IMR-90 (cell line): Measurements from ENCODE around the gene MYO1A. TPM values are rescaled to one million over a fixed set of nuclear protein-coding genes. Genes with fewer than 3 reads are reported as not detected.
A peak's percentile ranks its signal among the peaks of the same experiment; 100 is the strongest.

Source experiments
- ATAC-seq: fragments of 200-7000 bp; cut with Tn5 transposase; 2 replicates; pipeline ENCODE4 v1.9.1; 2020; ENCODE audit warnings: low read depth, mild to moderate bottlenecking, moderate library complexity
- BruUV-seq: library from RNA; stranded (reverse); fragments of 400-500 nt; replicated peaks from 2 replicates; lab custom pipeline; 2021; lab: Mats Ljungman, UMichigan
- CTCF ChIA-PET: fragments of 300-600 bp; formaldehyde crosslinking; extraction: SDS; loops from one replicate; lab custom pipeline; 2021; ENCODE audit warnings: antibody characterized with exemption; lab: Yijun Ruan, JAX
- POLR2A ChIA-PET: fragments of 300-600 bp; sonication (Branson Sonifier 250); formaldehyde crosslinking; loops from one replicate; lab custom pipeline; 2022; ENCODE audit warnings: antibody characterized with exemption; ENCODE audit not compliant: unreplicated experiment; lab: Charles Lee
- DNase-seq: peaks from one replicate; pipeline ENCODE4 v3.0.0; 2013
- H2AFZ ChIP-seq: replicated peaks from 2 replicates; pipeline ENCODE3; 2013; ENCODE audit warnings: low read length, mild to moderate bottlenecking; ENCODE audit not compliant: poor library complexity
- H2AK5ac ChIP-seq: 2 replicates; pipeline ENCODE4 v1.6.1; 2013; ENCODE audit warnings: low read depth, low read length, inconsistent platforms
- H2AK9ac ChIP-seq: replicated peaks from 2 replicates; pipeline ENCODE3; 2013; ENCODE audit warnings: mild to moderate bottlenecking, low read depth, low read length, moderate library complexity; ENCODE audit not compliant: poor library complexity
- H2BK120ac ChIP-seq: 2 replicates; pipeline ENCODE4 v1.6.1; 2013; ENCODE audit warnings: low read depth, low read length, inconsistent platforms
- H2BK15ac ChIP-seq: 3 replicates; pipeline ENCODE4 v1.6.1; 2013; ENCODE audit warnings: low read depth, low read length, inconsistent platforms
- H2BK20ac ChIP-seq: 2 replicates; pipeline ENCODE4 v1.6.1; 2013; ENCODE audit warnings: low read depth, mild to moderate bottlenecking, inconsistent platforms, low read length, moderate library complexity
- H2BK5ac ChIP-seq: 2 replicates; pipeline ENCODE4 v1.6.1; 2013; ENCODE audit warnings: mild to moderate bottlenecking, low read depth, low read length, inconsistent platforms; ENCODE audit not compliant: poor library complexity, severe bottlenecking
- H3K14ac ChIP-seq: replicated peaks from 2 replicates; pipeline ENCODE4 v1.6.1; 2013; ENCODE audit warnings: low read depth, low read length, inconsistent platforms
- H3K18ac ChIP-seq: 2 replicates; pipeline ENCODE4 v1.6.1; 2013; ENCODE audit warnings: low read depth, low read length, control low read depth
- H3K23ac ChIP-seq: 2 replicates; pipeline ENCODE4 v1.6.1; 2013; ENCODE audit warnings: low read depth, low read length, inconsistent platforms
- H3K27ac ChIP-seq: 2 replicates; pipeline ENCODE4 v1.5.1; 2013; ENCODE audit warnings: mild to moderate bottlenecking, control low read depth, low read length; ENCODE audit not compliant: insufficient read depth
- H3K27me3 ChIP-seq: 2 replicates; pipeline ENCODE4 v1.6.1; 2013; ENCODE audit warnings: low read length; ENCODE audit not compliant: control insufficient read depth, insufficient read depth
- H3K36me3 ChIP-seq: 2 replicates; pipeline ENCODE4 v1.6.1; 2013; ENCODE audit warnings: low read length, mixed read lengths; ENCODE audit not compliant: control insufficient read depth, insufficient read depth
- H3K4ac ChIP-seq: 2 replicates; pipeline ENCODE4 v1.6.1; 2013; ENCODE audit warnings: low read depth, low read length, inconsistent platforms
- H3K4me1 ChIP-seq: 2 replicates; pipeline ENCODE4 v1.6.1; 2013; ENCODE audit warnings: low read length, mixed read lengths; ENCODE audit not compliant: control insufficient read depth, insufficient read depth
- H3K4me2 ChIP-seq: 2 replicates; pipeline ENCODE4 v1.6.1; 2013; ENCODE audit warnings: low read depth, mild to moderate bottlenecking, control low read depth, low read length, moderate library complexity
- H3K4me3 ChIP-seq: 2 replicates; pipeline ENCODE4 v1.5.1; 2013; ENCODE audit warnings: low read depth, mild to moderate bottlenecking, control low read depth, low read length, moderate library complexity; ENCODE audit not compliant: insufficient read depth
- H3K56ac ChIP-seq: 2 replicates; pipeline ENCODE4 v1.6.1; 2013; ENCODE audit warnings: low read length, inconsistent platforms; ENCODE audit not compliant: insufficient read depth; ENCODE audit errors: extremely low read depth
- H3K79me1 ChIP-seq, 2 experiments: 2 replicates each; pipeline ENCODE4 v1.6.1; 2013; ENCODE audit warnings: low read length in 2 of 2, inconsistent platforms in 1 of 2, low read depth in 1 of 2
- H3K9ac ChIP-seq: 2 replicates; pipeline ENCODE4 v1.6.1; 2013; ENCODE audit warnings: low read depth, low read length, control low read depth
- H3K9me1 ChIP-seq: 2 replicates; pipeline ENCODE4 v1.6.1; 2013; ENCODE audit warnings: low read length, inconsistent platforms; ENCODE audit not compliant: insufficient read depth
- H3K9me3 ChIP-seq: 2 replicates; pipeline ENCODE4 v1.6.1; 2013; ENCODE audit warnings: low read length; ENCODE audit not compliant: control insufficient read depth, insufficient read depth
- H4K20me1 ChIP-seq: 2 replicates; pipeline ENCODE4 v1.6.1; 2013; ENCODE audit warnings: low read length, inconsistent platforms; ENCODE audit not compliant: insufficient read depth
- H4K5ac ChIP-seq: 2 replicates; pipeline ENCODE4 v1.6.1; 2013; ENCODE audit warnings: mild to moderate bottlenecking, low read depth, low read length, control low read depth
- H4K8ac ChIP-seq, 2 experiments: 2 replicates each; pipeline ENCODE4 v1.6.1; 2013; ENCODE audit warnings: low read depth in 2 of 2, low read length in 2 of 2, control low read depth in 1 of 2, inconsistent platforms in 1 of 2
- H4K91ac ChIP-seq: 2 replicates; pipeline ENCODE4 v1.6.1; 2013; ENCODE audit warnings: low read depth, low read length, inconsistent platforms; ENCODE audit not compliant: insufficient read depth
- CEBPB ChIP-seq: IDR thresholded peaks from 2 replicates; pipeline ENCODE4 v1.6.1; 2012; ENCODE audit warnings: low read depth, low read length, improper control_type of control experiment
- CHD1 ChIP-seq: IDR thresholded peaks from 2 replicates; pipeline ENCODE4 v1.6.1; 2012; ENCODE audit warnings: low read depth, low read length, improper control_type of control experiment
- CTCF ChIP-seq: conservative IDR thresholded peaks from 2 replicates; pipeline ENCODE4 v1.5.1; 2012; ENCODE audit warnings: mild to moderate bottlenecking, low read depth, low read length, improper control_type of control experiment
- ELK1 ChIP-seq: fragments of 150-350 bp; IDR thresholded peaks from 2 replicates; pipeline ENCODE4 v1.6.1; 2016; ENCODE audit warnings: low read depth, mild to moderate bottlenecking, low read length, moderate library complexity, borderline replicate concordance
- FOS ChIP-seq: fragments of 150-350 bp; IDR thresholded peaks from 2 replicates; pipeline ENCODE4 v1.6.1; 2016; ENCODE audit warnings: low read depth, low read length
- MAFK ChIP-seq: IDR thresholded peaks from 2 replicates; pipeline ENCODE4 v1.6.1; 2012; ENCODE audit warnings: low read depth, low read length, improper control_type of control experiment
- MAZ ChIP-seq: IDR thresholded peaks from 2 replicates; pipeline ENCODE4 v1.6.1; 2012; ENCODE audit warnings: low read depth, mild to moderate bottlenecking, low read length, improper control_type of control experiment, moderate library complexity, borderline replicate concordance
- MXI1 ChIP-seq: IDR thresholded peaks from 2 replicates; pipeline ENCODE4 v1.6.1; 2012; ENCODE audit warnings: low read depth, mild to moderate bottlenecking, low read length, moderate library complexity, borderline replicate concordance
- NFE2L2 ChIP-seq: fragments of 150-350 bp; IDR thresholded peaks from 2 replicates; pipeline ENCODE4 v1.6.1; 2016; ENCODE audit warnings: low read depth, mild to moderate bottlenecking, low read length
- POLR2A ChIP-seq: IDR thresholded peaks from 2 replicates; pipeline ENCODE4 v1.6.1; 2012; ENCODE audit warnings: mild to moderate bottlenecking, low read depth, low read length
- RAD21 ChIP-seq: IDR thresholded peaks from 2 replicates; pipeline ENCODE4 v1.6.1; 2012; ENCODE audit warnings: low read length, improper control_type of control experiment
- RCOR1 ChIP-seq: IDR thresholded peaks from 2 replicates; pipeline ENCODE4 v1.6.1; 2012; ENCODE audit warnings: mild to moderate bottlenecking, low read length, improper control_type of control experiment; ENCODE audit not compliant: insufficient replicate concordance
- RFX5 ChIP-seq: IDR thresholded peaks from 2 replicates; pipeline ENCODE4 v1.8.0; 2012; ENCODE audit warnings: low read depth, mild to moderate bottlenecking, low read length, moderate library complexity
- whole genome bisulfite sequencing, 2 experiments: methylation state at CpG; one replicate each; pipeline versions ENCODE4 v1.1.5 to v1.1.7; 2013; ENCODE audit warnings: missing lambda C conversion rate in 2 of 2; ENCODE audit not compliant: insufficient read length in 1 of 2; ENCODE audit errors: extremely low coverage in 2 of 2; 5-methylcytosine and 5-hydroxymethylcytosine counted together
- dilution Hi-C: fragments of 300-500 bp; cut with HindIII; formaldehyde crosslinking; loops from one replicate; pipeline ENCODE4 v1.14.3; 2018; ENCODE audit warnings: low sequenced_read_pairs; ENCODE audit not compliant: unreplicated experiment
- in situ Hi-C: fragments of 300-500 bp; cut with MboI; formaldehyde crosslinking; loops from 3 replicates; pipeline ENCODE4 v1.14.3; 2019; ENCODE audit warnings: low sequenced_read_pairs, inconsistent platforms, mixed read lengths
- intact Hi-C: fragments of 100-400 bp; cut with micrococcal nuclease; formaldehyde crosslinking; loops from 2 replicates; pipeline ENCODE4 v1.10.0; 2022
- polyA plus RNA-seq, 3 experiments: library from polyadenylated mRNA; depleted of rRNA; stranded (reverse); fragments of >200 nt; gene quantifications; 2 replicates each; pipeline ENCODE4 v1.2.3, GENCODE V29; 2012; ENCODE audit warnings: low replicate concordance in 1 of 3
- total RNA-seq: library from RNA; depleted of rRNA; stranded (reverse); fragments of >200 nt; gene quantifications from 2 replicates; pipeline ENCODE4 v1.2.3, GENCODE V29; 2012

The MYO1A gene
- total and polyA plus RNA-seq, 2 of the 4 experiments (the other 2 are of a cell fraction) = under 0.01 TPM; not detected in 1

DNA sequence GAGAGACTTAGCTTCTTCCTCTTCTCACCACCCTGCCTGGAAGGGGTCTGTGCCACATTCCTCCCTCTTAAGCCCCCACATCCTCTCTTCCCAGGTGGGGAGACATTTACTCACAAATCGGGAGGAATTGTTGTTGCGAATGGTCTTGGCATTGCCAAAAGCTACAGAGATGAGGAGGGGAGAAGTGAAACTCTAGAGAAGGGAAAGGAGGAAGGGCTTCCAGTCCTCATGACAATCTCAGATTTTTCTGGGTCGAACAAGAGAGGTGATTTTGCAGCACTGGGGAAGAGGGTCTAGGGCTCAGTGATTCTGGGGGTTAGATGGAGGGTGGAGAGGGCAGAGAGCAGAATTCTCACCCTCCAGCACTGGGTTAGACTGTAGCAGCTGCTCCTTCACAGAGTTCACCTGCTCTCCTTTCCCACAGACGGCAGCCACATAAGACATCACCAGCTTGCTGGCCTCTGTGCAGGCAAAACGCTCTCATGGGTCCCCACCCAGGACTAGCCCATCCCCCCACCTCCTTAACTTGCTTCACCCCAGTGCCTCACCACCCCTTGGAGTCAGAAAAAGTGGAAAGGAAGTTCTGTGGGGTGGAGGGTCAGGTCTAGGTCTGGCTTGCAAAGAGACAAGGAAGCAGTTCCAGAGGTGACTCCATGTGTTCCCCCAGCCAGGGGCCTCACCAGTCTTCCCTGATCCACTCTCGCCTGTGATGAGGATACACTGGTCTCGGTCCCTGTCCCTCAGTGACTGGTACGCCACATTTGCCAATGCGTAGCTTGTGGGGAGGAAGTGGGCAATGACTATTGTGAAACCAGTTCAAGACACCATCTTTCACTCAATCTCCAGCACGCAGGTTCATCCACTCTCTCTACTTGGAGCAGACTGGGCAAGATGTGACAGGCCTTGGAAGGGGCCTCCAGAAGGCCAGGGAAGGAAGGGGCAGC, 2.7 kb downstream of the MYO1A start:
- H3K9me1 ChIP-seq = no peaks in the 10 kb centered on the region; the same call in 1 of the 2 replicates
- H2BK5ac ChIP-seq = no peak overlapping the region
- peaks cover 10% of the 10 kb centered on the region; the same call in 1 of the 2 replicates for H4K20me1 ChIP-seq
- peaks cover 30% of the 10 kb centered on the region for H3K27me3 ChIP-seq
- no peak overlapping the region for H3K4me3 ChIP-seq
- 0 out of 2 replicates have a peak overlapping the region, but pooled peaks have one; percentile 4 for H2BK20ac ChIP-seq
- H3K4ac ChIP-seq = no peak overlapping the region
- peak overlapping the region; percentile 50; the same call in 1 of the 2 replicates for H3K14ac ChIP-seq
- H2AK5ac ChIP-seq = peak overlapping the region; percentile 27; the same call in 1 of the 2 replicates
- no peaks in the 10 kb centered on the region for H3K79me1 ChIP-seq
- H3K36me3 ChIP-seq = no peaks in the 10 kb centered on the region
- no peak for DNase-seq
- H3K9me3 ChIP-seq = no peaks in the 10 kb centered on the region
- WGBS, 2 experiments = no CpG with 5 or more reads among the region's 10 CpGs
- H3K4me2 ChIP-seq = no peak overlapping the region
- no peak overlapping the region for H2AFZ ChIP-seq
- no peak overlapping the region for H4K5ac ChIP-seq
- no peak overlapping the region for H2BK120ac ChIP-seq
- in situ Hi-C loops = no loop called here
- dilution Hi-C loops = no loop called here
- no peak overlapping the region for H3K18ac ChIP-seq
- no peak for ATAC-seq
- peaks cover 3% of the 10 kb centered on the region; the same call in 1 of the 2 replicates for H3K4me1 ChIP-seq
- H3K56ac ChIP-seq = no peak overlapping the region
- peak overlapping the region; percentile 48; the same call in 1 of the 2 replicates for H3K23ac ChIP-seq
- no peak overlapping the region for H3K9ac ChIP-seq
- H3K27ac ChIP-seq = no peak overlapping the region
- intact Hi-C loops = no loop called here
- ChIA-PET CTCF (no interaction called here), POLR2A (no interaction called here)
- no peak overlapping the region for H4K91ac ChIP-seq
- H2AK9ac ChIP-seq = no peak overlapping the region
- TF ChIP-seq MAFK = no peak
- no peak for TF ChIP-seq FOS
- no peak for TF ChIP-seq CTCF
- no peak for TF ChIP-seq CHD1
- no peak for TF ChIP-seq MAZ
- no peak for TF ChIP-seq ELK1
- no peak for TF ChIP-seq POLR2A
- TF ChIP-seq RAD21 = no peak
- TF ChIP-seq MXI1 = no peak
- no peak for TF ChIP-seq CEBPB
- no peak for TF ChIP-seq RCOR1
- no peak for TF ChIP-seq NFE2L2
- TF ChIP-seq RFX5 = no peak
- no peak overlapping the region for H2BK15ac ChIP-seq
- no peak overlapping the region for H4K8ac ChIP-seq
- BruUV-seq = no TSS peak
